Measurements from ENCODE around the gene CFAP299. TPM values are rescaled to one million over a fixed set of nuclear protein-coding genes. Genes with fewer than 3 reads are reported as not detected.

Gene CFAP299
- total and polyA plus RNA-seq, 2 of the 8 experiments (the other 6 are each of a cell fraction or from before 2014, with no cell fraction given) = not detected

DNA sequence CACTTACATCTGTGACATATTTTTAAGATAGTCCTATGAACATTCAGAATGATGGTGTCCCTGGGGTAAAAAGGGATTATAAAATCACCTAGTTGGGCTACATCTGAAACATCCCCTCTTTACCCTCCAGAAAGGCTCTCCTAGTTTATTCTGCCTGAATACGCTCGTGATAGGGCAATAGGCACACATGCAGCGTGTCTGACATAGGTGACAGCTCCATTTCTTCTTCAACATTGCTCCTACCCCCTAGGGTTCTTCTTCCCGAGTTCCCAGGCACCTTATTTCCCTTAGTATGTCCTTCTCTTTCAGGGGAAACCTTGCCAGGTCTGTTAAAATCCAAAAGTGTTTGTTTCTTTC, 27.1 kb upstream of the CFAP299 start:
- WGBS, 2 experiments (ENCODE audit: extremely low coverage in 1 of 2, insufficient coverage in 1 of 2, insufficient read length in 1 of 2, insufficient replicate concordance in 2 of 2, low coverage in 1 of 2, low lambda C conversion rate in 2 of 2, missing lambda C conversion rate in 1 of 2) = 62% methylated on average over 4 of the region's 4 CpGs; no CpG with 5 or more reads in 1 of the 2 experiments
- no peaks in the 10 kb centered on the region for H3K9me3 ChIP-seq (ENCODE audit: insufficient read depth in 2 of 2, low read depth in 1 of 2, low read length in 1 of 2)
- H3K4ac ChIP-seq (replicated peaks; ENCODE audit: insufficient read length, low read depth, low read length) = no peak overlapping the region
- no peaks in the 10 kb centered on the region for H3K27me3 ChIP-seq (replicated peaks in 1 of 4; ENCODE audit: control insufficient read depth in 3 of 4, extremely low read depth in 1 of 4, insufficient read depth in 3 of 4, low read length in 3 of 4)
- no peaks in the 10 kb centered on the region for H3K36me3 ChIP-seq (ENCODE audit: control insufficient read depth in 2 of 4, insufficient read depth in 4 of 4, low read length in 3 of 4)
- no peak overlapping the region for H3K4me3 ChIP-seq (ENCODE audit: extremely low read depth in 1 of 4, insufficient read depth in 2 of 4, low read depth in 3 of 4, low read length in 4 of 4)
- no peak overlapping the region for H2BK120ac ChIP-seq (replicated peaks; ENCODE audit: low read depth, low read length)
- no peak overlapping the region for H3K18ac ChIP-seq (ENCODE audit: extremely low read depth, low read length)
- no peak overlapping the region for H4K8ac ChIP-seq (ENCODE audit: extremely low read depth, insufficient read depth, low read length)
- H4K5ac ChIP-seq (ENCODE audit: insufficient read length, low read depth, low read length) = no peak overlapping the region
- H3K56ac ChIP-seq (replicated peaks; ENCODE audit: insufficient read length, low read depth, low read length) = no peak overlapping the region
- no peak overlapping the region for H3K4me2 ChIP-seq (ENCODE audit: insufficient read depth in 1 of 2, low read depth in 2 of 2, low read length in 2 of 2)
- no peak overlapping the region for H4K91ac ChIP-seq (replicated peaks; ENCODE audit: insufficient read length, low read length)
- FAIRE-seq (no peak), DNase-seq (ENCODE audit: low read depth in 1 of 2, low spot score in 2 of 2) (no peak)
- ChIA-PET CTCF (ENCODE audit: partially characterized antibody) (interaction anchor here (0.8 to 1.6 kb wide), 2 partner anchors 20 to 24 kb away, joined by 4 to 6 read pairs; no protein-coding TSS in a partner anchor), POLR2A (ENCODE audit: partially characterized antibody) (interaction anchor here (0.6 kb wide), 1 partner anchor 735 kb away, joined by 3 read pairs; no protein-coding TSS in a partner anchor)
- H3K79me1 ChIP-seq (ENCODE audit: low read depth, low read length) = no peaks in the 10 kb centered on the region
- H3K14ac ChIP-seq (ENCODE audit: insufficient read length) = no peak overlapping the region
- H3K23me2 ChIP-seq (ENCODE audit: low read depth, low read length) = no peaks in the 10 kb centered on the region; the same call in 1 of the 2 replicates
- no peak overlapping the region for H2BK5ac ChIP-seq (ENCODE audit: low read depth, low read length)
- no peak overlapping the region for H2BK20ac ChIP-seq (ENCODE audit: low read length)
- no peaks in the 10 kb centered on the region for H3K79me2 ChIP-seq (ENCODE audit: control insufficient read depth in 1 of 2, insufficient read depth in 2 of 2, low read length in 2 of 2)
- H4K20me1 ChIP-seq (replicated peaks in 1 of 2; ENCODE audit: control insufficient read depth in 1 of 2, insufficient read depth in 2 of 2, low read length in 2 of 2) = no peaks in the 10 kb centered on the region
- no peak overlapping the region for H3K9ac ChIP-seq (replicated peaks in 1 of 4; ENCODE audit: extremely low read depth in 1 of 4, low read depth in 3 of 4, low read length in 3 of 4)
- H3K4me1 ChIP-seq (replicated peaks in 1 of 4; ENCODE audit: control insufficient read depth in 3 of 4, insufficient read depth in 4 of 4, low read length in 3 of 4) = peaks cover 0 to 5% (median 1%) of the 10 kb centered on the region in 4 experiments; a peak in 2 of 7 replicates
- H3K27ac ChIP-seq (ENCODE audit: low read depth, low read length) = no peak overlapping the region
- no peak overlapping the region for H2AFZ ChIP-seq (ENCODE audit: low read length)
- H2BK12ac ChIP-seq (ENCODE audit: low read depth, low read length) = no peak overlapping the region
- H3K23ac ChIP-seq (ENCODE audit: insufficient read length) = no peak overlapping the region
- no peak overlapping the region for H2BK15ac ChIP-seq (ENCODE audit: low read length)
- no peak overlapping the region for H2AK5ac ChIP-seq (ENCODE audit: low read depth, low read length)
- TF ChIP-seq CBX5 (IDR thresholded peaks at IDR 0.05; ENCODE audit: low read depth, low read length) = no peak
- TF ChIP-seq GTF2F1 (IDR thresholded peaks at IDR 0.05; ENCODE audit: borderline replicate concordance, low read depth, low read length) = no peak
- TF ChIP-seq BCL11A (IDR thresholded peaks at IDR 0.05; ENCODE audit: low read depth in 2 of 2, low read length in 2 of 2) = no peak
- no peak for TF ChIP-seq CBX8 (IDR thresholded peaks at IDR 0.05; ENCODE audit: borderline replicate concordance, low read depth, low read length)
- TF ChIP-seq EZH2 (IDR thresholded peaks at IDR 0.05; ENCODE audit: low read depth, low read length, severe bottlenecking) = no peak
- no peak for TF ChIP-seq SP2 (IDR thresholded peaks at IDR 0.05; ENCODE audit: low read length)
- TF ChIP-seq JUN (IDR thresholded peaks at IDR 0.05; ENCODE audit: low read depth, low read length) = no peak
- no peak for TF ChIP-seq TAF7 (optimal IDR thresholded peaks at IDR 0.05; ENCODE audit: borderline replicate concordance, low read depth, low read length)
- no peak for TF ChIP-seq CHD2 (IDR thresholded peaks at IDR 0.05; ENCODE audit: low read length)
- TF ChIP-seq NANOG (IDR thresholded peaks at IDR 0.05; ENCODE audit: insufficient read depth, low read depth, low read length, poor library complexity, severe bottlenecking) = no peak
- TF ChIP-seq KDM4A (IDR thresholded peaks at IDR 0.05; ENCODE audit: low read depth, low read length, severe bottlenecking) = no peak
- no peak for TF ChIP-seq CHD1 (IDR thresholded peaks at IDR 0.05; ENCODE audit: low read depth, low read length)
- TF ChIP-seq NRF1 (IDR thresholded peaks at IDR 0.05; ENCODE audit: low read depth, low read length) = no peak
- no peak for TF ChIP-seq TBP (IDR thresholded peaks at IDR 0.05; ENCODE audit: low read depth, low read length)
